CD1c-positive myeloid dendritic cell (primary cell): ENCODE measurements around the gene SNTB2.
A peak's percentile ranks its signal among the peaks of the same experiment; 100 is the strongest.

Source experiments
- DNase-seq: peaks from one replicate; pipeline ENCODE4 v3.0.0-alpha.2; 2016; ENCODE audit errors: extremely low spot score

Gene SNTB2

GRCh38 chr16:69180011-69180338 is 7.0 kb upstream of the SNTB2 start:
- no peak for DNase-seq

GRCh38 chr16:69182730-69183416 is 4.1 kb upstream of the SNTB2 start:
- DNase-seq: no peak

GRCh38 chr16:69187446-69188235 is 677 bp downstream of the SNTB2 start:
- peak; percentile 48 for DNase-seq

GRCh38 chr16:69188236-69188549 is 1.2 kb downstream of the SNTB2 start:
- peak; percentile 35 for DNase-seq

GRCh38 chr16:69188716-69189115 is 1.8 kb downstream of the SNTB2 start:
- DNase-seq: no peak

- DNase-seq: no peak
These were observed 3.2 kb downstream of the SNTB2 start for GRCh38 chr16:69190046-69190588.

- DNase-seq: peak; percentile 28
These were observed 3.6 kb downstream of the SNTB2 start for GRCh38 chr16:69190598-69190997.

GRCh38 chr16:69191136-69191535 is 4.2 kb downstream of the SNTB2 start:
- no peak for DNase-seq

GRCh38 chr16:69193855-69194254 is 6.9 kb downstream of the SNTB2 start:
- no peak for DNase-seq

- no peak for DNase-seq
These were observed 7.5 kb downstream of the SNTB2 start for GRCh38 chr16:69194488-69194887.

- peak; percentile 21 for DNase-seq
These were observed 8.5 kb downstream of the SNTB2 start for GRCh38 chr16:69195369-69196029.

GRCh38 chr16:69197573-69197972 is 10.6 kb downstream of the SNTB2 start:
- no peak for DNase-seq

GRCh38 chr16:69199382-69199781 is 12.4 kb downstream of the SNTB2 start:
- no peak for DNase-seq

- no peak for DNase-seq
These were observed 14.3 kb downstream of the SNTB2 start for GRCh38 chr16:69201291-69201690.

GRCh38 chr16:69201787-69202186 is 14.8 kb downstream of the SNTB2 start:
- DNase-seq: no peak

GRCh38 chr16:69204172-69204571 is 17.2 kb downstream of the SNTB2 start:
- peak; percentile 48 for DNase-seq

GRCh38 chr16:69209735-69210134 is 22.8 kb downstream of the SNTB2 start:
- no peak for DNase-seq

- no peak for DNase-seq
These were observed 30.5 kb downstream of the SNTB2 start for GRCh38 chr16:69217433-69217832.

- DNase-seq: no peak
These were observed 32.3 kb downstream of the SNTB2 start for GRCh38 chr16:69219279-69219678.

- no peak for DNase-seq
These were observed 36.9 kb downstream of the SNTB2 start for GRCh38 chr16:69223882-69224281.

- DNase-seq: no peak
These were observed 38.2 kb downstream of the SNTB2 start for GRCh38 chr16:69225121-69225520.

- DNase-seq: no peak
These were observed 46.2 kb downstream of the SNTB2 start for GRCh38 chr16:69233124-69233523.

- no peak for DNase-seq
These were observed 47.5 kb downstream of the SNTB2 start for GRCh38 chr16:69234460-69234859.
